MM.1S (cell line): Measurements from ENCODE around the gene ADRA2B.
"Not testable (repeated sequence)": the region's sequence is repeated elsewhere in the genome, so short reads cannot be mapped to it uniquely, and the experiment has no call there.

Experiments
- EZH2 ChIP-seq: fragments of 300-600 bp; sonication (generic); optimal IDR thresholded peaks from 2 replicates; pipeline ENCODE3; 2017; ENCODE audit warnings: low read depth, mild to moderate bottlenecking, antibody characterized with exemption, low read length, mixed read lengths
- EZH2phosphoT487 ChIP-seq: fragments of 300-600 bp; sonication (generic); IDR thresholded peaks from 2 replicates; pipeline ENCODE4 v1.6.1; 2018; ENCODE audit warnings: antibody characterized with exemption, low read length
- TF ChIP-seq, protein P1 (sequence below): fragments of 300-600 bp; sonication (generic); IDR thresholded peaks from 2 replicates; pipeline ENCODE4 v1.5.1; 2016; ENCODE audit warnings: antibody characterized with exemption, low read length, mixed read lengths

GRCh38 chr2:96065954-96066353 lies 50.4 kb downstream of the ADRA2B start:
- TF ChIP-seq, protein P1, sequence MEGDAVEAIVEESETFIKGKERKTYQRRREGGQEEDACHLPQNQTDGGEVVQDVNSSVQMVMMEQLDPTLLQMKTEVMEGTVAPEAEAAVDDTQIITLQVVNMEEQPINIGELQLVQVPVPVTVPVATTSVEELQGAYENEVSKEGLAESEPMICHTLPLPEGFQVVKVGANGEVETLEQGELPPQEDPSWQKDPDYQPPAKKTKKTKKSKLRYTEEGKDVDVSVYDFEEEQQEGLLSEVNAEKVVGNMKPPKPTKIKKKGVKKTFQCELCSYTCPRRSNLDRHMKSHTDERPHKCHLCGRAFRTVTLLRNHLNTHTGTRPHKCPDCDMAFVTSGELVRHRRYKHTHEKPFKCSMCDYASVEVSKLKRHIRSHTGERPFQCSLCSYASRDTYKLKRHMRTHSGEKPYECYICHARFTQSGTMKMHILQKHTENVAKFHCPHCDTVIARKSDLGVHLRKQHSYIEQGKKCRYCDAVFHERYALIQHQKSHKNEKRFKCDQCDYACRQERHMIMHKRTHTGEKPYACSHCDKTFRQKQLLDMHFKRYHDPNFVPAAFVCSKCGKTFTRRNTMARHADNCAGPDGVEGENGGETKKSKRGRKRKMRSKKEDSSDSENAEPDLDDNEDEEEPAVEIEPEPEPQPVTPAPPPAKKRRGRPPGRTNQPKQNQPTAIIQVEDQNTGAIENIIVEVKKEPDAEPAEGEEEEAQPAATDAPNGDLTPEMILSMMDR = not testable (repeated sequence)
- not testable (repeated sequence) for TF ChIP-seq EZH2, EZH2phosphoT487
